ENCODE results near the gene PUS7L.

PUS7L gene

DNA sequence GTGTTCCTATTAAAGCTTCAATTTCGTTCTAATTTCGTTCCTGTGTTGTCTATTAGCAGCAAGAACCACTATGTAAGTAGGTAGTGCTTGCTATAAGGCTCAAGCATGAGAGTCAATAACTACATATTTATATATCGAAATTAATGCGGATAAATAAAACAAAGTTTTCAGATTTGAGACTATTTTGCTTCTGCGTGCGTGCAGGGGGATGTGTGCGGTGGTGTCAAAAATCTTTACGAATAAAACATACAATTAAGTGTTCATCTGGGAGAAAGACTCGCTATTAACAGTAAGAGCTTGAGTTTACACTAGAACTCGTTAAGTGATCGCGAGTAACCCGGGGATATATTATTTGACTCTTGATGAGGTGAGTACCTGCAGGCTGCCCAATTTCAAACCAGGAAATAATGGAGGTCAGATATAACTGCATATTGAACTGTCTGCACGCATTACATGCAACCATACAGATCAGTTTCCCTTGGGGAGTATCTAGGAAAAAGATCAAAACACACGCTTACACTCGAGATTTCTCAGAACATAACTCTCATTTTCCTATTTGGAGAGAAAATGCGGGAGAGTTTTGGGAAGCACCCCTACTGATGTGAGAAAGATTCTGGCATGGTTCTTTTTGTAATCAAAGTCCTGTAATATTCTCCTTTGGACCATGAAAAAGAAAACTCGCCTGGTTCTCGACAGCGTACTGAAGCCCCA is 46.7 kb upstream of the PUS7L start:
- Histone ChIP-seq H3K4me3 (replicated peaks; ENCODE audit: low read depth, low read length) (peak overlapping the region; percentile 99), H3K36me3 (ENCODE audit: control insufficient read depth, insufficient read depth, low read length) (no peaks in the 10 kb centered on the region), H3K27me3 (replicated peaks; ENCODE audit: control insufficient read depth, insufficient read depth, low read length) (no peaks in the 10 kb centered on the region)
- TF ChIP-seq, protein P1, sequence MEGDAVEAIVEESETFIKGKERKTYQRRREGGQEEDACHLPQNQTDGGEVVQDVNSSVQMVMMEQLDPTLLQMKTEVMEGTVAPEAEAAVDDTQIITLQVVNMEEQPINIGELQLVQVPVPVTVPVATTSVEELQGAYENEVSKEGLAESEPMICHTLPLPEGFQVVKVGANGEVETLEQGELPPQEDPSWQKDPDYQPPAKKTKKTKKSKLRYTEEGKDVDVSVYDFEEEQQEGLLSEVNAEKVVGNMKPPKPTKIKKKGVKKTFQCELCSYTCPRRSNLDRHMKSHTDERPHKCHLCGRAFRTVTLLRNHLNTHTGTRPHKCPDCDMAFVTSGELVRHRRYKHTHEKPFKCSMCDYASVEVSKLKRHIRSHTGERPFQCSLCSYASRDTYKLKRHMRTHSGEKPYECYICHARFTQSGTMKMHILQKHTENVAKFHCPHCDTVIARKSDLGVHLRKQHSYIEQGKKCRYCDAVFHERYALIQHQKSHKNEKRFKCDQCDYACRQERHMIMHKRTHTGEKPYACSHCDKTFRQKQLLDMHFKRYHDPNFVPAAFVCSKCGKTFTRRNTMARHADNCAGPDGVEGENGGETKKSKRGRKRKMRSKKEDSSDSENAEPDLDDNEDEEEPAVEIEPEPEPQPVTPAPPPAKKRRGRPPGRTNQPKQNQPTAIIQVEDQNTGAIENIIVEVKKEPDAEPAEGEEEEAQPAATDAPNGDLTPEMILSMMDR (IDR thresholded peaks at IDR 0.05; ENCODE audit: insufficient read depth, low read length, poor library complexity, severe bottlenecking): no peak
- no peak for DNase-seq (ENCODE audit: extremely low read depth, insufficient read length)

DNA sequence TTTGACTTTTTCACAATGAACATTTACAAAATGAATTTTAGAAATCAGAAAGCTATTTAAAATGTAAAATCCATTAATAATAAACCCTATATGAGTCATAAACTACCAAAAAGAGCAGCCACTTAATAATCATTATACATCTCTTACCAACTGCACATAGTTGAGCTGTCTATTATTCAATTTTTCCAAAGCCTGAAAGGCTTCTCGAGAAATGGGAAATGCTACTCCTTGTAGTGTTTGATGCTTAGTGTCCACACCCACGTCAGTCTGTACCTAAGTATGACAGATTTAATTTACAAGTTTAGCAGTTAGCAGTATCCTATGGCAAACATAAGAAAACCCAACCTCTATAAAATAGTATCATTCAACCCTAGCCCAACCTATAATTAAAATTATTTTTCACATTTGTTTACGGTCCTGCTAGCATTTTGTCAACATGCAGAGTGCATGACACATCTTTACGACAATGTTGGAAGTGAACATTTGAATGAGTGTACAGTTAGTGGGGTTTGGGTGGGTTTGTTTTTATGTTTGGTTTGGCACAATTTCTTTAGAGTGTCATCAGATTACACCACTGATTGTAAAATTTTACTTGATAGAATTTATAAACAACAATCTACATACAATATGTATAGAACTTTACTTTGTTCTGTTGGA is 39.1 kb upstream of the PUS7L start:
- Histone ChIP-seq H3K4me3 (replicated peaks; ENCODE audit: low read depth, low read length) (no peak overlapping the region), H3K36me3 (ENCODE audit: control insufficient read depth, insufficient read depth, low read length) (no peaks in the 10 kb centered on the region; the same call in none of the 2 replicates), H3K27me3 (replicated peaks; ENCODE audit: control insufficient read depth, insufficient read depth, low read length) (no peaks in the 10 kb centered on the region)
- no peak for DNase-seq (ENCODE audit: extremely low read depth, insufficient read length)
- TF ChIP-seq, protein P1 (IDR thresholded peaks at IDR 0.05; ENCODE audit: insufficient read depth, low read length, poor library complexity, severe bottlenecking): no peak

DNA sequence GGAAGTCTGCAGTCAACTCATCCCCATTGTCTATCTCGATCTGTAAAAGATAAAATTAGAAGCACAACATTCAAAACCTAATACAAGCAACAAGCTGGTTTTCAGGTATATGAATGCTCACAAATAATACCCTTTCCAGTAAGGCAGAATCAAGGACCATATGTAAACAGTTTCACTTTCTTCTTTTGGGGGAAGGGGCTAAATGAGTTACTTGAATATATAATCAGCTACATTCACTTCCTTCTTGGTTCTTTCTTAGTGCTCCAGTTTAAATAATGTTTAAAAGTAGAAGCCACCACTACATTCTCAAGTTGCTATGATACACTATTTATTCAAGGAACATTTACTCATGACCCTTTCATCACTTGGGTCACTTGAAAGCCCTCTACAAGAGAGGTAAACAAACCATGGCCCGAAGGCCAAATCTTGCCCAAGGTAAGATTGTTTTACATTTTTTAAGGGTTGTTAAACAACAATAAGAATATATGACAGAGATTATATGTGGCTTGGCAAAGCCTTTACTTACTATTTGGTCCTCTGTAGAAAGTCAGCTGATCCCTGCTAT is 37.2 kb upstream of the PUS7L start:
- Histone ChIP-seq H3K4me3 (replicated peaks; ENCODE audit: low read depth, low read length) (no peak overlapping the region), H3K36me3 (ENCODE audit: control insufficient read depth, insufficient read depth, low read length) (no peaks in the 10 kb centered on the region; the same call in none of the 2 replicates), H3K27me3 (replicated peaks; ENCODE audit: control insufficient read depth, insufficient read depth, low read length) (no peaks in the 10 kb centered on the region)
- TF ChIP-seq, protein P1 (IDR thresholded peaks at IDR 0.05; ENCODE audit: insufficient read depth, low read length, poor library complexity, severe bottlenecking): no peak
- DNase-seq (ENCODE audit: extremely low read depth, insufficient read length): no peak

DNA sequence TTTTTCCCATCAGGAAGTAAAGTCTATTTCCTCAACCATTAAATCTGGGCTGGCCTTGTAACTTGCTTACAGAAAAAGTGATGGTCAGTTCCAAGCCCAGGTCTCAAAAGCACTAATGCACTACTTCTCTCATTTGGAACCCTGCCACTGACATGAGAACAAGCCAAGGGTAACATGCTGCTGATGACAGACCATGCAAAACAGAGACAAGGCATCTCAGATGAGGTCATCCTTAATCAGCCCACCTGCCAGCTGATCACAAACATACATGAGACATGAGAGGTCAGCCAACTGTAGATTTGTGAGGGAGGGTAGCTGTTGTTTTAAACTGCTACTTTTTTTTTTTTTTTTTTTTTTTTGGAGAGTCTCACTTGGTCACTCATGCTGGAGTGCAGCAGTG is 31.4 kb upstream of the PUS7L start:
- TF ChIP-seq, protein P1 (IDR thresholded peaks at IDR 0.05; ENCODE audit: insufficient read depth, low read length, poor library complexity, severe bottlenecking): no peak
- Histone ChIP-seq H3K36me3 (ENCODE audit: control insufficient read depth, insufficient read depth, low read length) (no peaks in the 10 kb centered on the region; the same call in none of the 2 replicates), H3K27me3 (replicated peaks; ENCODE audit: control insufficient read depth, insufficient read depth, low read length) (no peaks in the 10 kb centered on the region), H3K4me3 (replicated peaks; ENCODE audit: low read depth, low read length) (no peak overlapping the region)
- no peak for DNase-seq (ENCODE audit: extremely low read depth, insufficient read length)

DNA sequence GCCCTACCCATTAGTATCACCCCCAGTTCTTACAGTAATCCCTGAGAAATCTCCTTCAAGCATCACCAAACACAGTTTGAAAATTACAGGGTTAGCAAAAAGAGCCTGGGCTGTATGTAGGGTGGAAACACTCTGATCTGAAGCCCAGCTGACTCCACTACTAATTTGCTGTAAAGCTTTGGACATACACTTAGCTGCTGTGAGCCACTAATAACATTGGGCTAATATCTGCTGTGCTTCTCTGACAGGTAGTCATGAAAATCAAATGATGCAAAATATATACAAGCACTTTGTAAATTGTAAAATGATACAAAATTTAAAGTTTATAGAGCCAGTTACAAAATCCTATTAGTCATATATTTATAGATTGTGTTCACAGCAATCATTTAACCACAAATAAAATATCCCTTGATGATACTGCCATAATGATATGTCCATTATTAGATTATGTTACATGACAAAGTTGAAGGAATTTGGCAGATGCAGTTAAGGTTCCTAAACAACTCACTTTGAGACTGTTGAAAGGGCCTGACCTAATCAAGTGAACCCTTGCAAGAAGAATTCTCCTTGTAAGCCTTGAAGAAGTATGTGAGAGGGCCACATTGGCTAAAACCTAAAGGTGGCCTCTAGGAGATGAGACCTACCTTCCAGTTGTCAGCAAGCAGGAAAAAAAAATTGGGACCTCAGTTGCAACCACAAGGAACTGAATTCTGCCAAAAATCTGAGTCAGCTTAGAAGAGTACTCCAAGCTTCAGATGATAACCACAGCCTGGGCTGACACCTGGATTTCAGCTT is 28.5 kb upstream of the PUS7L start:
- no peak for DNase-seq (ENCODE audit: extremely low read depth, insufficient read length)
- TF ChIP-seq, protein P1 (IDR thresholded peaks at IDR 0.05; ENCODE audit: insufficient read depth, low read length, poor library complexity, severe bottlenecking): no peak
- peaks cover 1% of the 10 kb centered on the region for H3K36me3 ChIP-seq (ENCODE audit: control insufficient read depth, insufficient read depth, low read length)
- H3K4me3 ChIP-seq (replicated peaks; ENCODE audit: low read depth, low read length): no peak overlapping the region
- no peaks in the 10 kb centered on the region for H3K27me3 ChIP-seq (replicated peaks; ENCODE audit: control insufficient read depth, insufficient read depth, low read length)
